ENCODE measurements around the gene ANKRD52.
"Not testable (repeated sequence)": the region's sequence is repeated elsewhere in the genome, so short reads cannot be mapped to it uniquely, and the experiment has no call there.

Gene ANKRD52

GRCh38 chr12:56272468-56272867, 14.3 kb upstream of the ANKRD52 start:
- DNase-seq (ENCODE audit: low spot score), result not testable (repeated sequence)

GRCh38 chr12:56271031-56271430, 12.8 kb upstream of the ANKRD52 start:
- peak; percentile 65 for DNase-seq (ENCODE audit: low spot score)

GRCh38 chr12:56267443-56268071, 9.4 kb upstream of the ANKRD52 start:
- no peak for DNase-seq (ENCODE audit: low spot score)

GRCh38 chr12:56266693-56267442, 8.7 kb upstream of the ANKRD52 start, which contains the start of gene COQ10A:
TSS of gene COQ10A (plus strand) at chr12:56266942. CDS start at chr12:56267119, 177 bp downstream.
- DNase-seq (ENCODE audit: low spot score), result peak; percentile 94

- not testable (repeated sequence) for DNase-seq (ENCODE audit: low spot score)
Measured at GRCh38 chr12:56266068-56266692, 8.0 kb upstream of the ANKRD52 start.

- not testable (repeated sequence) for DNase-seq (ENCODE audit: low spot score)
Measured at GRCh38 chr12:56262955-56263354, 4.8 kb upstream of the ANKRD52 start.

- DNase-seq (ENCODE audit: low spot score), result no peak
Measured at GRCh38 chr12:56261503-56262232, 3.5 kb upstream of the ANKRD52 start.

- DNase-seq (ENCODE audit: low spot score), result no peak
Measured at GRCh38 chr12:56260921-56261320, 2.7 kb upstream of the ANKRD52 start.

GRCh38 chr12:56260380-56260779, 2.2 kb upstream of the ANKRD52 start:
- no peak for DNase-seq (ENCODE audit: low spot score)

GRCh38 chr12:56258820-56259183, 618 bp upstream of the ANKRD52 start:
- DNase-seq (ENCODE audit: low spot score), result no peak

GRCh38 chr12:56257491-56258067, 605 bp downstream of the ANKRD52 start:
- no peak for DNase-seq (ENCODE audit: low spot score)

GRCh38 chr12:56257071-56257470, 1.1 kb downstream of the ANKRD52 start:
- no peak for DNase-seq (ENCODE audit: low spot score)

GRCh38 chr12:56256326-56256960, 1.7 kb downstream of the ANKRD52 start:
- no peak for DNase-seq (ENCODE audit: low spot score)

GRCh38 chr12:56255671-56256070, 2.5 kb downstream of the ANKRD52 start:
- DNase-seq (ENCODE audit: low spot score), result no peak

- DNase-seq (ENCODE audit: low spot score), result no peak
Measured at GRCh38 chr12:56253091-56253490, 5.1 kb downstream of the ANKRD52 start.

- DNase-seq (ENCODE audit: low spot score), result no peak
Measured at GRCh38 chr12:56252649-56253048, 5.5 kb downstream of the ANKRD52 start.

- DNase-seq (ENCODE audit: low spot score), result no peak
Measured at GRCh38 chr12:56248711-56249110, 9.5 kb downstream of the ANKRD52 start.

- DNase-seq (ENCODE audit: low spot score), result no peak
Measured at GRCh38 chr12:56247923-56248322, 10.3 kb downstream of the ANKRD52 start.

GRCh38 chr12:56244494-56244893, 13.7 kb downstream of the ANKRD52 start:
- no peak for DNase-seq (ENCODE audit: low spot score)

- DNase-seq (ENCODE audit: low spot score), result no peak
Measured at GRCh38 chr12:56243731-56244181, 14.4 kb downstream of the ANKRD52 start.

- DNase-seq (ENCODE audit: low spot score), result no peak
Measured at GRCh38 chr12:56242986-56243385, 15.2 kb downstream of the ANKRD52 start.

Measured in NAMALWA (cell line).